H9 (cell line): ENCODE results near the gene MECR. TPM values are rescaled to one million over a fixed set of nuclear protein-coding genes. Genes with fewer than 3 reads are reported as not detected.

Experiments
- DNase-seq: peaks from one replicate; pipeline ENCODE4 v3.0.0-alpha.2; 2017
- H2AFZ ChIP-seq: one replicate; pipeline ENCODE4 v1.6.1; 2013; ENCODE audit warnings: mild to moderate bottlenecking, low read length, control low read depth, moderate library complexity
- H2AK5ac ChIP-seq: 2 replicates; pipeline ENCODE4 v1.6.1; 2013; ENCODE audit warnings: low read length, control low read depth, mixed read lengths; ENCODE audit not compliant: insufficient read length
- H2BK120ac ChIP-seq: one replicate; pipeline ENCODE4 v1.6.1; 2013; ENCODE audit warnings: low read depth, mild to moderate bottlenecking, low read length, control low read depth, inconsistent platforms; ENCODE audit not compliant: poor library complexity, severe bottlenecking
- H2BK12ac ChIP-seq: 2 replicates; pipeline ENCODE4 v1.6.1; 2013; ENCODE audit warnings: low read length, control low read depth, mixed read lengths, low read depth; ENCODE audit not compliant: insufficient read length
- H2BK15ac ChIP-seq: 2 replicates; pipeline ENCODE4 v1.6.1; 2013; ENCODE audit warnings: low read depth, low read length, control low read depth
- H2BK20ac ChIP-seq: one replicate; pipeline ENCODE4 v1.6.1; 2013; ENCODE audit warnings: low read depth, mild to moderate bottlenecking, low read length, control low read depth, inconsistent platforms; ENCODE audit not compliant: poor library complexity, severe bottlenecking
- H2BK5ac ChIP-seq: 2 replicates; pipeline ENCODE4 v1.6.1; 2013; ENCODE audit warnings: low read length, control low read depth, mixed read lengths; ENCODE audit not compliant: insufficient read length
- H3K14ac ChIP-seq: 2 replicates; pipeline ENCODE4 v1.6.1; 2013; ENCODE audit warnings: low read length, control low read depth; ENCODE audit not compliant: insufficient read depth
- H3K18ac ChIP-seq: 2 replicates; pipeline ENCODE4 v1.6.1; 2013; ENCODE audit warnings: low read depth, mild to moderate bottlenecking, mixed read lengths, low read length, control low read depth; ENCODE audit not compliant: insufficient read length
- H3K23ac ChIP-seq: 2 replicates; pipeline ENCODE4 v1.6.1; 2013; ENCODE audit warnings: low read length, control low read depth, mixed read lengths, low read depth; ENCODE audit not compliant: insufficient read length
- H3K23me2 ChIP-seq: 2 replicates; pipeline ENCODE4 v1.6.1; 2013; ENCODE audit warnings: low read depth, mild to moderate bottlenecking, mixed read lengths, low read length, control low read depth; ENCODE audit not compliant: insufficient read length, poor library complexity, severe bottlenecking
- H3K27ac ChIP-seq: 2 replicates; pipeline ENCODE4 v1.5.1; 2013; ENCODE audit warnings: low read length, control low read depth, mixed read lengths, low read depth; ENCODE audit not compliant: insufficient read length
- H3K27me3 ChIP-seq: 2 replicates; pipeline ENCODE4 v1.6.1; 2013; ENCODE audit warnings: low read length, control low read depth, inconsistent platforms; ENCODE audit not compliant: insufficient read depth
- H3K4ac ChIP-seq: 2 replicates; pipeline ENCODE4 v1.6.1; 2013; ENCODE audit warnings: low read depth, mild to moderate bottlenecking, control low read depth, inconsistent platforms, low read length, moderate library complexity
- H3K4me1 ChIP-seq: 2 replicates; pipeline ENCODE4 v1.6.1; 2013; ENCODE audit warnings: low read length, control low read depth, inconsistent platforms; ENCODE audit not compliant: insufficient read depth
- H3K4me2 ChIP-seq: 2 replicates; pipeline ENCODE4 v1.6.1; 2013; ENCODE audit warnings: low read length, control low read depth, mixed read lengths; ENCODE audit not compliant: insufficient read length, insufficient read depth
- H3K56ac ChIP-seq: 2 replicates; pipeline ENCODE4 v1.6.1; 2013; ENCODE audit warnings: low read depth, mild to moderate bottlenecking, mixed read lengths, low read length, control low read depth; ENCODE audit not compliant: insufficient read length
- H3K79me1 ChIP-seq: 2 replicates; pipeline ENCODE4 v1.6.1; 2013; ENCODE audit warnings: low read depth, mild to moderate bottlenecking, moderate library complexity, low read length, control low read depth, inconsistent platforms; ENCODE audit not compliant: insufficient read depth, poor library complexity, severe bottlenecking
- H3K79me2 ChIP-seq: 2 replicates; pipeline ENCODE4 v1.6.1; 2013; ENCODE audit warnings: low read length, control low read depth, inconsistent platforms; ENCODE audit not compliant: insufficient read depth
- H3K9ac ChIP-seq: 2 replicates; pipeline ENCODE4 v1.6.1; 2013; ENCODE audit warnings: low read length, control low read depth, mixed read lengths; ENCODE audit not compliant: insufficient read length; ENCODE audit errors: extremely low read depth
- H3K9me3 ChIP-seq: one replicate; pipeline ENCODE4 v1.6.1; 2013; ENCODE audit warnings: low read depth, low read length, inconsistent platforms; ENCODE audit not compliant: control insufficient read depth
- H3T11ph ChIP-seq: one replicate; pipeline ENCODE4 v1.6.1; 2013; ENCODE audit warnings: mild to moderate bottlenecking, low read length, control low read depth, inconsistent platforms
- H4K20me1 ChIP-seq: one replicate; pipeline ENCODE4 v1.6.1; 2013; ENCODE audit not compliant: control insufficient read depth, insufficient read length, insufficient read depth
- H4K5ac ChIP-seq: 2 replicates; pipeline ENCODE4 v1.6.1; 2013; ENCODE audit warnings: low read depth, mild to moderate bottlenecking, mixed read lengths, low read length, control low read depth; ENCODE audit not compliant: insufficient read length
- H4K8ac ChIP-seq: replicated peaks from 2 replicates; pipeline ENCODE4 v1.6.1; 2013; ENCODE audit warnings: low read length, control low read depth, mixed read lengths, low read depth; ENCODE audit not compliant: insufficient read length
- H4K91ac ChIP-seq: 2 replicates; pipeline ENCODE4 v1.6.1; 2013; ENCODE audit warnings: low read depth, mild to moderate bottlenecking, moderate library complexity, mixed read lengths, low read length, control low read depth; ENCODE audit not compliant: insufficient read length
- H3K27ac Mint-ChIP-seq, 3 experiments: 2 replicates in 2 of 3; 3 replicates in 1 of 3; pipeline ENCODE4 v1.8.0; 2020 to 2021; ENCODE audit warnings: mixed read lengths in 3 of 3, mild to moderate bottlenecking in 1 of 3, moderate library complexity in 1 of 3
- H3K27me3 Mint-ChIP-seq: 2 replicates; pipeline ENCODE4 v1.8.0; 2021; ENCODE audit warnings: low read depth, mild to moderate bottlenecking, moderate library complexity, mixed read lengths
- H3K36me3 Mint-ChIP-seq, 3 experiments: 2 replicates in 2 of 3; 3 replicates in 1 of 3; pipeline ENCODE4 v1.8.0; 2020 to 2021; ENCODE audit warnings: low read depth in 3 of 3, mixed read lengths in 3 of 3; ENCODE audit not compliant: insufficient read depth in 1 of 3
- H3K4me1 Mint-ChIP-seq, 2 experiments: 2 replicates each; pipeline ENCODE4 v1.8.0; 2020; ENCODE audit warnings: mixed read lengths in 2 of 2
- H3K4me3 Mint-ChIP-seq, 2 experiments: 2 replicates in 1 of 2; 3 replicates in 1 of 2; pipeline ENCODE4 v1.8.0; 2020 to 2021; ENCODE audit warnings: mild to moderate bottlenecking in 2 of 2, mixed read lengths in 2 of 2, moderate library complexity in 1 of 2
- H3K9me3 Mint-ChIP-seq, 2 experiments: 2 replicates in 1 of 2; 3 replicates in 1 of 2; pipeline ENCODE4 v1.8.0; 2020; ENCODE audit warnings: mild to moderate bottlenecking in 2 of 2, mixed read lengths in 2 of 2, moderate library complexity in 1 of 2
- CTCF ChIP-seq: fragments of 200-600 bp; sonication (generic); conservative IDR thresholded peaks from 3 replicates; pipeline ENCODE4 v1.8.0; 2021; ENCODE audit warnings: antibody characterized with exemption, mild to moderate bottlenecking
- WGBS: extraction: QIAGEN DNeasy Blood & Tissue Kit; methylation state at CpG from one replicate; pipeline ENCODE4 v1.1.7; 2013; ENCODE audit warnings: missing lambda C conversion rate, low lambda C conversion rate, mixed read lengths; ENCODE audit not compliant: insufficient read length; ENCODE audit errors: extremely low coverage; 5-methylcytosine and 5-hydroxymethylcytosine counted together
- total RNA-seq: library from RNA; stranded (reverse); gene quantifications from 2 replicates; pipeline ENCODE4 v1.2.1, GENCODE V29; 2021

MECR gene
- total RNA-seq, 1 experiment from 2014 or later, result 30.9 TPM

GRCh38 chr1:29213055-29213454, 17.7 kb downstream of the MECR start:
- WGBS, result no CpG with 5 or more reads among the region's 5 CpGs

More at GRCh38 chr1:29213055-29213454, 17.7 kb downstream of the MECR start:
- Histone ChIP-seq H3K79me2 (no peaks in the 10 kb centered on the region), H3K9ac (no peak overlapping the region), H4K91ac (no peak overlapping the region), H3K23ac (no peak overlapping the region), H4K8ac (no peak overlapping the region), H4K20me1 (no peaks in the 10 kb centered on the region), H3K14ac (no peak overlapping the region), H3K23me2 (no peaks in the 10 kb centered on the region), H3K56ac (no peak overlapping the region), H2BK5ac (no peak overlapping the region), H3K9me3 (no peaks in the 10 kb centered on the region), H4K5ac (no peak overlapping the region), H3T11ph (no peak overlapping the region), H3K4ac (no peak overlapping the region), H2BK12ac (no peak overlapping the region), H3K4me1 (no peaks in the 10 kb centered on the region), H3K4me2 (no peak overlapping the region), H2BK20ac (no peak overlapping the region), H2AFZ (no peak overlapping the region), H2BK120ac (no peak overlapping the region), H3K27ac (no peak overlapping the region), H2BK15ac (no peak overlapping the region), H3K79me1 (no peaks in the 10 kb centered on the region), H3K27me3 (no peaks in the 10 kb centered on the region), H3K18ac (no peak overlapping the region), H2AK5ac (no peak overlapping the region)
- no peaks in the 10 kb centered on the region; a peak in 1 of 5 replicates for H3K9me3 Mint-ChIP-seq
- DNase-seq, result no peak
- H3K27ac Mint-ChIP-seq, result peak overlapping the region in 1 of 3 experiments; percentile 69; a peak in 1 of 7 replicates
- no peak overlapping the region for H3K4me3 Mint-ChIP-seq
- TF ChIP-seq CTCF, result no peak
- peaks cover 15 to 50% (median 38%) of the 10 kb centered on the region in 3 experiments; a peak in 6 of 7 replicates for H3K36me3 Mint-ChIP-seq
- no peaks in the 10 kb centered on the region for H3K27me3 Mint-ChIP-seq
- H3K4me1 Mint-ChIP-seq, result peaks cover 3 to 10% of the 10 kb centered on the region in 2 experiments; a peak in 2 of 4 replicates
